Keratinocyte (primary cell): ENCODE measurements around the gene CDH13. TPM values are rescaled to one million over a fixed set of nuclear protein-coding genes. Genes with fewer than 3 reads are reported as not detected.

Experiments used
- DNase-seq: peaks from one replicate; pipeline ENCODE4 v3.0.0-alpha.2; 2011; ENCODE audit warnings: low read depth, missing footprints, low spot score
- FAIRE-seq: peaks from 2 replicates; lab custom pipeline; 2011; peaks lifted over from hg19 to GRCh38; lab: Jason Lieb, UNC
- H2AFZ ChIP-seq: 2 replicates; pipeline ENCODE4 v1.6.0; 2012; ENCODE audit warnings: low read length, control low read depth, inconsistent platforms; ENCODE audit not compliant: control insufficient read depth
- H3K27ac ChIP-seq: 2 replicates; pipeline ENCODE4 v1.5.1; 2011; ENCODE audit warnings: low read length; ENCODE audit not compliant: control insufficient read depth, insufficient read depth
- H3K27me3 ChIP-seq: 3 replicates; pipeline ENCODE4 v1.6.0; 2011; ENCODE audit warnings: low read length; ENCODE audit not compliant: control insufficient read depth, insufficient read depth; ENCODE audit errors: extremely low read depth
- H3K36me3 ChIP-seq, 2 experiments: 2 replicates in 1 of 2; 3 replicates in 1 of 2; pipeline ENCODE4 v1.5.1; 2011; ENCODE audit warnings: low read length in 2 of 2, mild to moderate bottlenecking in 1 of 2; ENCODE audit not compliant: control insufficient read depth in 2 of 2, insufficient read depth in 2 of 2; ENCODE audit errors: extremely low read depth in 1 of 2
- H3K4me1 ChIP-seq: 3 replicates; pipeline ENCODE4 v1.5.1; 2011; ENCODE audit warnings: low read length; ENCODE audit not compliant: control insufficient read depth, insufficient read depth; ENCODE audit errors: extremely low read depth
- H3K4me2 ChIP-seq: 3 replicates; pipeline ENCODE4 v1.6.0; 2011; ENCODE audit warnings: low read depth, low read length; ENCODE audit not compliant: control insufficient read depth, insufficient read depth; ENCODE audit errors: extremely low read depth
- H3K4me3 ChIP-seq, 3 experiments: fragments of 200-600 bp in 1 of 3; sonication (generic) in 1 of 3; 2 replicates in 2 of 3; 3 replicates in 1 of 3; pipeline ENCODE4 v1.5.1; 2011 to 2016; ENCODE audit warnings: low read length in 3 of 3, mild to moderate bottlenecking in 3 of 3, control low read depth in 2 of 3, inconsistent platforms in 1 of 3, low read depth in 1 of 3, mixed read lengths in 1 of 3, mixed run types in 1 of 3, moderate library complexity in 1 of 3; ENCODE audit not compliant: control insufficient read depth in 2 of 3, insufficient read depth in 2 of 3; ENCODE audit errors: extremely low read depth in 1 of 3
- H3K79me2 ChIP-seq: 2 replicates; pipeline ENCODE4 v1.6.0; 2012; ENCODE audit warnings: low read length; ENCODE audit not compliant: control insufficient read depth, insufficient read depth
- H3K9ac ChIP-seq: 3 replicates; pipeline ENCODE4 v1.6.0; 2011; ENCODE audit warnings: low read length; ENCODE audit not compliant: control insufficient read depth, insufficient read depth; ENCODE audit errors: extremely low read depth
- H3K9me1 ChIP-seq: 3 replicates; pipeline ENCODE4 v1.6.0; 2011; ENCODE audit warnings: low read length; ENCODE audit not compliant: control insufficient read depth, insufficient read depth; ENCODE audit errors: extremely low read depth
- H3K9me3 ChIP-seq: 2 replicates; pipeline ENCODE4 v1.5.1; 2012; ENCODE audit warnings: low read depth, low read length; ENCODE audit not compliant: control insufficient read depth
- H4K20me1 ChIP-seq: 3 replicates; pipeline ENCODE4 v1.6.0; 2011; ENCODE audit warnings: low read length; ENCODE audit not compliant: control insufficient read depth, insufficient read depth; ENCODE audit errors: extremely low read depth
- CTCF ChIP-seq, 3 experiments: IDR thresholded peaks in 1 of 3; conservative IDR thresholded peaks in 1 of 3; optimal IDR thresholded peaks in 1 of 3; 2 replicates in 2 of 3; 3 replicates in 1 of 3; pipeline versions ENCODE3 to v1.5.1; 2011; ENCODE audit warnings: low read length in 3 of 3, mild to moderate bottlenecking in 3 of 3, moderate library complexity in 2 of 3, control low read depth in 1 of 3, inconsistent platforms in 1 of 3; ENCODE audit not compliant: insufficient read depth in 2 of 3; ENCODE audit errors: extremely low read depth in 1 of 3
- EZH2 ChIP-seq: IDR thresholded peaks from one replicate; pipeline ENCODE4 v1.6.1; 2012; ENCODE audit warnings: inconsistent platforms, mild to moderate bottlenecking, low read length, moderate library complexity
- dilution Hi-C: fragments of 300-500 bp; cut with MboI; formaldehyde crosslinking; loops from one replicate; pipeline ENCODE4 v1.7.0; 2020; ENCODE audit warnings: low sequenced_read_pairs; ENCODE audit not compliant: extremely low pct_ligation_motif_present
- polyA plus RNA-seq, 5 experiments: library from polyadenylated mRNA; depleted of rRNA in 3 of 5; stranded (reverse) in 3 of 5; stranded (forward) in 1 of 5; unstranded in 1 of 5; fragments of >200 nt; gene quantifications; 1 replicate in 1 of 5; 2 replicates in 3 of 5; 3 replicates in 1 of 5; pipeline versions ENCODE4 v1.2.1 to v1.2.3, GENCODE V29; 2011 to 2012; ENCODE audit warnings: missing spikeins in 2 of 5, low read depth in 1 of 5, low replicate concordance in 1 of 5

The CDH13 gene
- polyA plus RNA-seq, 1 donor (not counting 4 experiments of a cell fraction or from before 2014, with no cell fraction given) = 111 TPM

- no peak overlapping the region for H3K9ac ChIP-seq
- no peak for TF ChIP-seq EZH2
- TF ChIP-seq CTCF (optimal IDR thresholded peaks at IDR 0.05 in 1 of 3, IDR thresholded peaks at IDR 0.05 in 1 of 3, conservative IDR thresholded peaks at IDR 0.05 in 1 of 3; ENCODE audit: extremely low read depth in 1 of 3, insufficient read depth in 2 of 3, low read length in 3 of 3) = peak; percentile 35 to 56 (median 55)
- H3K27me3 ChIP-seq = no peaks in the 10 kb centered on the region
- H4K20me1 ChIP-seq = no peaks in the 10 kb centered on the region
- no peaks in the 10 kb centered on the region for H3K9me3 ChIP-seq
- no peak overlapping the region for H3K4me3 ChIP-seq
- H3K79me2 ChIP-seq = peaks cover 76% of the 10 kb centered on the region
- H3K4me1 ChIP-seq = peaks cover 4% of the 10 kb centered on the region
- H2AFZ ChIP-seq = no peak overlapping the region
- H3K4me2 ChIP-seq = no peak overlapping the region
- H3K27ac ChIP-seq = no peak overlapping the region
- H3K9me1 ChIP-seq = no peaks in the 10 kb centered on the region
- no peak for FAIRE-seq
- peaks cover 1 to 4% of the 10 kb centered on the region in 2 experiments for H3K36me3 ChIP-seq
- no peak for DNase-seq
- dilution Hi-C loops = no loop called here
Measured at GRCh38 chr16:82671741-82672140, 45.0 kb downstream of the CDH13 start.

- H3K27me3 ChIP-seq = no peaks in the 10 kb centered on the region
Measured at GRCh38 chr16:82672676-82673075, 45.9 kb downstream of the CDH13 start.

More at GRCh38 chr16:82672676-82673075, 45.9 kb downstream of the CDH13 start:
- FAIRE-seq (no peak), DNase-seq (no peak)
- TF ChIP-seq CTCF (optimal IDR thresholded peaks at IDR 0.05 in 1 of 3, IDR thresholded peaks at IDR 0.05 in 1 of 3, conservative IDR thresholded peaks at IDR 0.05 in 1 of 3; ENCODE audit: extremely low read depth in 1 of 3, insufficient read depth in 2 of 3, low read length in 3 of 3) = no peak
- TF ChIP-seq EZH2 = no peak
- Histone ChIP-seq H3K9me3 (no peaks in the 10 kb centered on the region), H3K4me3 (no peak overlapping the region), H3K27ac (no peak overlapping the region), H3K4me1 (peaks cover 4% of the 10 kb centered on the region), H3K4me2 (no peak overlapping the region), H3K9ac (no peak overlapping the region), H3K9me1 (no peaks in the 10 kb centered on the region), H3K79me2 (peaks cover 71% of the 10 kb centered on the region), H2AFZ (no peak overlapping the region), H3K36me3 (peaks cover 1 to 4% of the 10 kb centered on the region in 2 experiments), H4K20me1 (no peaks in the 10 kb centered on the region)
- dilution Hi-C loops = no loop called here
